DMS153 treated with DMSO at 0.1 percent for 48 hours (cell line): ENCODE measurements around the gene CELF2.
"Not testable (repeated sequence)": the region's sequence is repeated elsewhere in the genome, so short reads cannot be mapped to it uniquely, and the experiment has no call there.

Experiments used
- DNase-seq: peaks from one replicate; lab custom pipeline; 2025; ENCODE audit not compliant: unreplicated experiment; lab: John Stamatoyannopoulos, UW

CELF2 gene

DNA sequence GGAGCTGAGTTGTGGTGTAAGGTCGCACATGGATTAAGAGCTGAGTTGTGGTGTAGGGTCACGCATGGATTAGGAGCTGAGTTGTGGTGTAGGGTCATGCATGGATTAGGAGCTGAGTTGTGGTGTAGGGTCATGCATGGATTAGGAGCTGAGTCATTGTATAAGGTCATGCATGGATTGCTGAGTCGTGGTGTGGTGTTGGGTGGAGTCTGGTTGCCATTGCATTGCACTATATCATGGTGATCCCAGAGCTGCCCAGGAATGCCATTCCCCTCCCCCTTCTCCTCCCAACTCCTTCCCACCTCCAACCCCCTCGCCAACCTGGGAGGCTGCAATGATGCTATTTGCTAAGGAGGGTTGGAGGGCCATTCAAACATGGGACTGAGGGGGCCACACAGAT is 349.2 kb downstream of the CELF2 start:
- not testable (repeated sequence) for DNase-seq

DNA sequence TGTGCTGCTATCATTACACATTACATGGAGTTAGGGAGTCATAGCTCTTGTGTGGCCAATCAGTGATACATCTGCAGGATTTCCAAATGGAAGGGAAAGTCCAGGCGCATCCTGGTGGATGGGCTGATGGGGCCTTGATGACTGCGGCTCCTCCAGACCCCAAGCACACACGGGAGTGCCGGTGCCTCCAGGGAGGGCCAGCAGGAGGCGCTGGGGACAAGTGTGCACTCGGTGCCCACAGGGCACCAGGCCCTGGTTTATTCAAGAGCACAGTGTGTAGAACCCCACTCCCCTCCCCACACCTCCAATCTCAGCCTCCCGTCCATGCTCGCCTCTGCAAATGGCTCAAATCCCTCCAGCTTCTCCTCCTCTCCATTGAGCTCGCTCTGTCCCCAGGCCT is 349.8 kb downstream of the CELF2 start:
- no peak for DNase-seq

DNA sequence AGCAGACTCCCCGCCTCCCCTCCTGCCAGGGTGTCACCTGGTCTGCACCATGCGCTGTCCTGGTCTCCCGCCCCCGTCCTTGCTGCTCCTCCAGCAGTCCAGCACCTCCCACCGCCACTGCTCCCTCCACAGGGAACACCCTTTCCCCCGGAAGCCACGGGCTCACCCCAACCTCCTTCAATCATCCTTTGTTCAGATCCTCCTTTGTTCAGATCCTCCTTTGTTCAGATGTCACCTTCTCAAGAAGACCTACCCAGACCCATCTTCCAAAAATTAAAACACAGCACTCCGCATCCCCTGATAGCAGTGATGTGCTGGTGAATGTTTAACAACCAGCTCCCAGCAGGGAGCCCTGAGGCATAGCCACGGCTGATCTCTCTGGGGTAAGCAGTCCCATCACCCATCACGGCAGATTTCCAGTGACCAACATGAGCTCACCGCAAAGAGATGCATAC is 356.1 kb downstream of the CELF2 start:
- DNase-seq = no peak

DNA sequence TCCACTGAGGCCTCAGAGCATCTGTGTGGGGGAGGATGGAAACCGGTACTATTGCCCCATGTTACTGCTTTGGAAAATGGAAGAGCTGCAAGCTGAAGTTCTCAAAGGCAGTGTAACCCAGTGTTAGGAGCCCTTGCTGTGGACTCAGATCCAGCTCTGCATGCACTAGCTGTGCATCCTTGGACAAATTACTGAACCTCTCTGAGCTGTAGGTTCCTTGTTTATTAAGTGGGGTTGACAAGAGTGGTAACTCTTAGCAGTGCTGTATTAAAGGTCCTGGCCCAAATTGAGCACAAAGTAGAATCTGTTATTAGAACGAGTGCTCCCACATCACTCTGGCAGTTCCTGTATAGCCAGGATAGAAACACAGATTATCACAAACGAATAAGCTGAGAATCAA is 359.6 kb downstream of the CELF2 start:
- DNase-seq = no peak

DNA sequence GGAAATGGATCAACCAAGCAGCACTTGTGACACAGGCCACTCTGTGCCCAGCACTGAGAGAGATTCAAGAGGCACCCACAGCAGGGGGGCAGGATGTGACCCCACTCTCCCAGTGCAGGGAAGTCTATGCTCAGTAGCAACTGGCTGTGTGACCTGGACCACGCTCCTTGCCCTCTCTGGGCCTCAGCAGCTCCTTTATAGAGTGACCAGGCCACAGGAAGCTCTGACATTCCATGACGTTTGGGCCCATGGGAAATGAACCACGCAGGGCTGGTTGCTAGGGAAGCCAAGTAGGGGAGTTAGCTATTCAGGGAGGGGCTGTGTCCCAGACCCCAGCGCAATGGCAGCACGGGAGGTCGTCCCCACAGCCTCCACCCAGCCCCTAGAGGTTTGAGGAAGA is 361.2 kb downstream of the CELF2 start:
- DNase-seq = no peak

DNA sequence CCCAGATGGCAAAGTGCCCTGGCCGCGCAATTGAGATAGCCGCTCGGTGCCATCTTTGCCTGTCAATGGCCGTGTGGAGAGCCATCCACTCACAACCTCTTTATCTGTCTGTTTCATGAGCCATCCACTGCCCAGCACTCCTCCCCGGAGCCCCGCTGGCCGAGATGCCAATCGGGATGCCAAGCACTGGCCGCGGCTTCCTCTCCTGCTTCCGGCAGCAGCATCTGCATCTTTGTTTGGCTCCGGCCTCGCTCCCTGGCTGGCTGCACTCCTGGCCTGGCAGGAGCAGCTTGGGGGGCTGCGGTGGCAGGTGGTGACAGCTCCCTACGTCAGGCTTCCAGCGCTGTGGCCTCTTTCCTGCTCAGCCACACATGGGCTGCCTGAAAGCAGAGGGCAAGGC is 362.1 kb downstream of the CELF2 start:
- DNase-seq = no peak

DNA sequence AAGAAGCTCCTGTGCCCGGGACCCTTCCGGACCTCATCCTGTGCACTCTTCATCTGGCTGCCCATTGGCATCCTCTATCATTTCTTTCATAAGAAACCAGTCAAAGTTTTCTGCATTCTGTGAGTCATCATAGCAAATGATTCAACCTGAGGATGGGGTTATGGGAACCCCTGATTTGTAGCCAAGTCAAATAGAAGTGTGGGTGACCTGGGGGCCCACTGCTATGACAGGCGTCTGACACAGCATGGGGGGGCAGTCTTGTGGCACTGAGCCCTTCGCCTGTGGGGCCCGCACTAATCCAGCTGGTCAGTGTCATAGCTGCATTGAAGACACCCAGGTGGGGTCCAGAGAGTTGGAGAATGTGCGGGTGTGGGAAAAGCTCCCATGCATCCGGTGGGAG is 363.4 kb downstream of the CELF2 start:
- no peak for DNase-seq

DNA sequence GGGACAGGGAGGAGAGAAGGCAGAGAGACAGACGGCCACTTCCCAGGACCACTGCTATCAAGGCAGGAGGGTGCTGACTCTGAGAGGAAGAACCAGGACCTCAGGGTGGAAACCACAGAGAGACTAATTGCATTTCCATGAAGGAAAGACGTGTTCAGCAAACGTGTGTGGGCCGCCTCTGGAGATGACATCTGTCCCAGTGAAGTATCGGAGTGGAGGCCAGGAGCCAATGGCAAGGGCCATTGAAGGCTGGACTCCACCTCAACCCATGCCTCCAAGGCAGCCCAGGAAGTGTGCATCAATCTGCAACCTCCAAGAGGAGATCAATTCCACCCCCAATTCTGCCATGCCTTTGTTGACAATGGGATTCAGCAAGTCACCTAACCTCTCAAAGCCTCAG is 363.8 kb downstream of the CELF2 start:
- DNase-seq = no peak

DNA sequence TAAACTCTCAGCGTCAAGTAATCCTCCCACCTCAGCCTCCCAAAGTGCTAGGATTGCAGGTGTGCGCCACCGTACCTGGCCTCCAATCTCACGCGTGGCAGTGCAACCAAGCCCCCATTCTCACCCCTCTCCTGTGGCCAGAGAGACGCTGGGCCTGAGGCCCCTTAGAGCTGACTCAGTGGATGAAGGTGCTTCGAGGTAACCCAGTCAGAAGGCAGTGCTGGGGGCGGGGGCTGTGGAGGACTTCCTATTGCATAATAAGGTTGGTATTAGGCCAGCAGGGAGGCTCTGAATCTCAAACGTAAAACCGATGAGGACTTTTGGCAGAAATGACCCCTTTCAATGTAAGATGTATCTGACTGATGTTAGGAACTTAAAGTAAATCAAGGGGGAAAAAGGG is 364.5 kb downstream of the CELF2 start:
- DNase-seq = no peak

DNA sequence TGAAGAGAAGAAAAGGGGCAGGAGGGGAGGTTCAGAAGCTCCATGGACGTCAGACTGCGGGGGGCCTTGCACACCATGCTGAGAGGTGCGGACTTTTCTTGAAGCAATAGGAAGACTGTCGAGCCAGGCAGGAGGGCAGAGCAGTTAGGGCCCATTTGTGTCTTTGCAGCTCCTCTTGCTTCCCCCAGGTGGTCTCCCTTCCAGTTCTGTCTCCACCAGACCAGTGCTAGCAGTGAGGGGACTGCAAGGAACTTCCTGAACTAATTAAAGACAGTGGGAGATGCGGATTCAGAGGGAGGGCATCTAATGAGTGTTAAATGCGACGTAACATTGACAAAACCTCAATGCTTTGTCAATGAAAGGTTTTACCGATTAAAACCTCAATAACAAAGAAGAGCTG is 368.4 kb downstream of the CELF2 start:
- DNase-seq = no peak
